K562 (cell line): ENCODE results near the gene FKBP1B. TPM values are rescaled to one million over a fixed set of nuclear protein-coding genes. Genes with fewer than 3 reads are reported as not detected.
A peak's percentile ranks its signal among the peaks of the same experiment; 100 is the strongest.

Experiments
- ELF1 ChIP-seq: fragments of 200-800 bp; sonication (Bioruptor generic); IDR thresholded peaks from 2 replicates; pipeline ENCODE4 v1.6.1; 2016; ENCODE audit warnings: missing genetic modification characterization, missing compliant biosample characterization
- TBP ChIP-seq: optimal IDR thresholded peaks from 2 replicates; pipeline ENCODE3; 2011; ENCODE audit warnings: low read depth, low read length, improper control_type of control experiment
- TEAD4 ChIP-seq, 2 experiments: sonication (generic) in 1 of 2; formaldehyde crosslinking in 1 of 2; IDR thresholded peaks; 2 replicates each; pipeline versions ENCODE4 v1.6.1 to v1.8.0; 2012 to 2022; ENCODE audit warnings: borderline replicate concordance in 1 of 2, inconsistent platforms in 1 of 2, low read length in 1 of 2, mild to moderate bottlenecking in 1 of 2, missing genetic modification reagents in 1 of 2
- polyA plus RNA-seq, 8 experiments: library from polyadenylated mRNA; depleted of rRNA in 4 of 8; stranded (reverse) in 5 of 8; unstranded in 3 of 8; fragments of >200 nt; fragmentation: Nextera tagmentation in 2 of 8; fragmentation: Illumina TruSeq in 1 of 8; extraction: Ambion mirVana in 2 of 8; extraction: Trizol in 1 of 8; gene quantifications; 2 replicates each; pipeline versions ENCODE4 v1.2.1 to v1.2.3, GENCODE V29; 2011 to 2014; ENCODE audit warnings: inconsistent platforms in 1 of 8, missing spikeins in 1 of 8
- total RNA-seq, 7 experiments: library from RNA; depleted of rRNA in 6 of 7; stranded (reverse); fragments of >200 nt in 6 of 7; fragmentation: Illumina TruSeq in 2 of 7; extraction: Trizol in 2 of 7; gene quantifications; 2 replicates each; pipeline versions ENCODE4 v1.2.1 to v1.2.3, GENCODE V29; 2011 to 2021; ENCODE audit warnings: low replicate concordance in 1 of 7
- TF ChIP-seq, protein P1 (sequence below): fragments of 450-650 bp; IDR thresholded peaks from 2 replicates; pipeline ENCODE4 v1.6.1; 2016; ENCODE audit warnings: mild to moderate bottlenecking, moderate library complexity
- TF ChIP-seq, protein P2 (sequence below): sonication (generic); formaldehyde crosslinking; IDR thresholded peaks from 2 replicates; pipeline ENCODE4 v1.8.0; 2023; ENCODE audit warnings: mild to moderate bottlenecking, missing genetic modification reagents
- TF ChIP-seq, protein P3 (sequence below): IDR thresholded peaks from 2 replicates; pipeline ENCODE4 v1.6.1; 2011; ENCODE audit not compliant: insufficient read length; ENCODE audit errors: extremely low read depth
- TF ChIP-seq, protein P4 (sequence below), 2 experiments: IDR thresholded peaks; 2 replicates each; pipeline ENCODE4 v1.6.1; 2011; ENCODE audit warnings: borderline replicate concordance in 1 of 2, control low read depth in 1 of 2, low read depth in 1 of 2, low read length in 1 of 2, mild to moderate bottlenecking in 1 of 2, mixed read lengths in 1 of 2, moderate library complexity in 1 of 2; ENCODE audit not compliant: insufficient read depth in 1 of 2, insufficient read length in 1 of 2, poor library complexity in 1 of 2, severe bottlenecking in 1 of 2; ENCODE audit errors: extremely low read depth in 1 of 2

The FKBP1B gene
- total and polyA plus RNA-seq, 9 of the 15 experiments (the other 6 are each of a cell fraction or from before 2014, with no cell fraction given): 0.58 to 9.4 (median 1.6) TPM

DNA sequence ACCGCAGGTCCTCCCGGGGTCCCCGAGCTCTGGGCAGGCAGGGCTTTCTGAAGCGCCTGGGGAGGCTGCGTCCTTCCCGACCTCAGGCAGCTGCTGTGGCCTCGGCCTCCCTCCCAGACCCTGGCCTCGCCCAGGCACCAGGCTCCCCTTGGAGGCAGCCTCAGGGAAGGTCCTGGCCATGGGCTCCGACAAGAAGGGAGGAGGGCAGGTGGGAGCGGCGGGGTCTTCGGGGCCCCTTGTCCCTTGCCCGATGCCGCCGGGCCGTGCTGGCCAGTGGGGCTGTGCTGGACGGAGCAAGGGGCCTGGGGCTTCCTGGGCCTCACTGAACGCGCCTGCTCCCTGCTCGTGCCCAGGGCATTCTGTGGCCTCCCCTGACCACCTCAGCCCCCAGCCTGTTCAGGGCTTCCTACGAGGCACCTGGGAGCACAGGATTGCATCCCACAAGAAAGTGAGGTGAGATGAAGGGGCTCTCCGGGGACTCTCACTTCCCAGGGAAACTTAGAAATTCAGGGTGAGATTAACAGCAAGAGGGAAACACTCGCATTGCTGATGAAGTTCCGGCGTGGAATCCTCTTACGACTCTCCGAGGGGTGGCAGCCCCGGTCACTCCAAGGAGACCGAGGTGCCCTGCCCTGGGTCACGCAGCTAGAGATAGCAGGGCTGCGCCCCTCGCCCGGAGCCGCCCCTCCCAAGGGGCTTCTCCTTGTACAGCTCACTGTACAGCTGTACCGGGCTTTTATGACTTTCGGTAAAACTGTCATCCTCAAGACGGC is 38.9 kb upstream of the FKBP1B start (continued):
- TF ChIP-seq, protein P1, sequence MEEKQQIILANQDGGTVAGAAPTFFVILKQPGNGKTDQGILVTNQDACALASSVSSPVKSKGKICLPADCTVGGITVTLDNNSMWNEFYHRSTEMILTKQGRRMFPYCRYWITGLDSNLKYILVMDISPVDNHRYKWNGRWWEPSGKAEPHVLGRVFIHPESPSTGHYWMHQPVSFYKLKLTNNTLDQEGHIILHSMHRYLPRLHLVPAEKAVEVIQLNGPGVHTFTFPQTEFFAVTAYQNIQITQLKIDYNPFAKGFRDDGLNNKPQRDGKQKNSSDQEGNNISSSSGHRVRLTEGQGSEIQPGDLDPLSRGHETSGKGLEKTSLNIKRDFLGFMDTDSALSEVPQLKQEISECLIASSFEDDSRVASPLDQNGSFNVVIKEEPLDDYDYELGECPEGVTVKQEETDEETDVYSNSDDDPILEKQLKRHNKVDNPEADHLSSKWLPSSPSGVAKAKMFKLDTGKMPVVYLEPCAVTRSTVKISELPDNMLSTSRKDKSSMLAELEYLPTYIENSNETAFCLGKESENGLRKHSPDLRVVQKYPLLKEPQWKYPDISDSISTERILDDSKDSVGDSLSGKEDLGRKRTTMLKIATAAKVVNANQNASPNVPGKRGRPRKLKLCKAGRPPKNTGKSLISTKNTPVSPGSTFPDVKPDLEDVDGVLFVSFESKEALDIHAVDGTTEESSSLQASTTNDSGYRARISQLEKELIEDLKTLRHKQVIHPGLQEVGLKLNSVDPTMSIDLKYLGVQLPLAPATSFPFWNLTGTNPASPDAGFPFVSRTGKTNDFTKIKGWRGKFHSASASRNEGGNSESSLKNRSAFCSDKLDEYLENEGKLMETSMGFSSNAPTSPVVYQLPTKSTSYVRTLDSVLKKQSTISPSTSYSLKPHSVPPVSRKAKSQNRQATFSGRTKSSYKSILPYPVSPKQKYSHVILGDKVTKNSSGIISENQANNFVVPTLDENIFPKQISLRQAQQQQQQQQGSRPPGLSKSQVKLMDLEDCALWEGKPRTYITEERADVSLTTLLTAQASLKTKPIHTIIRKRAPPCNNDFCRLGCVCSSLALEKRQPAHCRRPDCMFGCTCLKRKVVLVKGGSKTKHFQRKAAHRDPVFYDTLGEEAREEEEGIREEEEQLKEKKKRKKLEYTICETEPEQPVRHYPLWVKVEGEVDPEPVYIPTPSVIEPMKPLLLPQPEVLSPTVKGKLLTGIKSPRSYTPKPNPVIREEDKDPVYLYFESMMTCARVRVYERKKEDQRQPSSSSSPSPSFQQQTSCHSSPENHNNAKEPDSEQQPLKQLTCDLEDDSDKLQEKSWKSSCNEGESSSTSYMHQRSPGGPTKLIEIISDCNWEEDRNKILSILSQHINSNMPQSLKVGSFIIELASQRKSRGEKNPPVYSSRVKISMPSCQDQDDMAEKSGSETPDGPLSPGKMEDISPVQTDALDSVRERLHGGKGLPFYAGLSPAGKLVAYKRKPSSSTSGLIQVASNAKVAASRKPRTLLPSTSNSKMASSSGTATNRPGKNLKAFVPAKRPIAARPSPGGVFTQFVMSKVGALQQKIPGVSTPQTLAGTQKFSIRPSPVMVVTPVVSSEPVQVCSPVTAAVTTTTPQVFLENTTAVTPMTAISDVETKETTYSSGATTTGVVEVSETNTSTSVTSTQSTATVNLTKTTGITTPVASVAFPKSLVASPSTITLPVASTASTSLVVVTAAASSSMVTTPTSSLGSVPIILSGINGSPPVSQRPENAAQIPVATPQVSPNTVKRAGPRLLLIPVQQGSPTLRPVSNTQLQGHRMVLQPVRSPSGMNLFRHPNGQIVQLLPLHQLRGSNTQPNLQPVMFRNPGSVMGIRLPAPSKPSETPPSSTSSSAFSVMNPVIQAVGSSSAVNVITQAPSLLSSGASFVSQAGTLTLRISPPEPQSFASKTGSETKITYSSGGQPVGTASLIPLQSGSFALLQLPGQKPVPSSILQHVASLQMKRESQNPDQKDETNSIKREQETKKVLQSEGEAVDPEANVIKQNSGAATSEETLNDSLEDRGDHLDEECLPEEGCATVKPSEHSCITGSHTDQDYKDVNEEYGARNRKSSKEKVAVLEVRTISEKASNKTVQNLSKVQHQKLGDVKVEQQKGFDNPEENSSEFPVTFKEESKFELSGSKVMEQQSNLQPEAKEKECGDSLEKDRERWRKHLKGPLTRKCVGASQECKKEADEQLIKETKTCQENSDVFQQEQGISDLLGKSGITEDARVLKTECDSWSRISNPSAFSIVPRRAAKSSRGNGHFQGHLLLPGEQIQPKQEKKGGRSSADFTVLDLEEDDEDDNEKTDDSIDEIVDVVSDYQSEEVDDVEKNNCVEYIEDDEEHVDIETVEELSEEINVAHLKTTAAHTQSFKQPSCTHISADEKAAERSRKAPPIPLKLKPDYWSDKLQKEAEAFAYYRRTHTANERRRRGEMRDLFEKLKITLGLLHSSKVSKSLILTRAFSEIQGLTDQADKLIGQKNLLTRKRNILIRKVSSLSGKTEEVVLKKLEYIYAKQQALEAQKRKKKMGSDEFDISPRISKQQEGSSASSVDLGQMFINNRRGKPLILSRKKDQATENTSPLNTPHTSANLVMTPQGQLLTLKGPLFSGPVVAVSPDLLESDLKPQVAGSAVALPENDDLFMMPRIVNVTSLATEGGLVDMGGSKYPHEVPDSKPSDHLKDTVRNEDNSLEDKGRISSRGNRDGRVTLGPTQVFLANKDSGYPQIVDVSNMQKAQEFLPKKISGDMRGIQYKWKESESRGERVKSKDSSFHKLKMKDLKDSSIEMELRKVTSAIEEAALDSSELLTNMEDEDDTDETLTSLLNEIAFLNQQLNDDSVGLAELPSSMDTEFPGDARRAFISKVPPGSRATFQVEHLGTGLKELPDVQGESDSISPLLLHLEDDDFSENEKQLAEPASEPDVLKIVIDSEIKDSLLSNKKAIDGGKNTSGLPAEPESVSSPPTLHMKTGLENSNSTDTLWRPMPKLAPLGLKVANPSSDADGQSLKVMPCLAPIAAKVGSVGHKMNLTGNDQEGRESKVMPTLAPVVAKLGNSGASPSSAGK: peak; percentile 67; the same call in 1 of the 2 replicates
- TF ChIP-seq, protein P2, sequence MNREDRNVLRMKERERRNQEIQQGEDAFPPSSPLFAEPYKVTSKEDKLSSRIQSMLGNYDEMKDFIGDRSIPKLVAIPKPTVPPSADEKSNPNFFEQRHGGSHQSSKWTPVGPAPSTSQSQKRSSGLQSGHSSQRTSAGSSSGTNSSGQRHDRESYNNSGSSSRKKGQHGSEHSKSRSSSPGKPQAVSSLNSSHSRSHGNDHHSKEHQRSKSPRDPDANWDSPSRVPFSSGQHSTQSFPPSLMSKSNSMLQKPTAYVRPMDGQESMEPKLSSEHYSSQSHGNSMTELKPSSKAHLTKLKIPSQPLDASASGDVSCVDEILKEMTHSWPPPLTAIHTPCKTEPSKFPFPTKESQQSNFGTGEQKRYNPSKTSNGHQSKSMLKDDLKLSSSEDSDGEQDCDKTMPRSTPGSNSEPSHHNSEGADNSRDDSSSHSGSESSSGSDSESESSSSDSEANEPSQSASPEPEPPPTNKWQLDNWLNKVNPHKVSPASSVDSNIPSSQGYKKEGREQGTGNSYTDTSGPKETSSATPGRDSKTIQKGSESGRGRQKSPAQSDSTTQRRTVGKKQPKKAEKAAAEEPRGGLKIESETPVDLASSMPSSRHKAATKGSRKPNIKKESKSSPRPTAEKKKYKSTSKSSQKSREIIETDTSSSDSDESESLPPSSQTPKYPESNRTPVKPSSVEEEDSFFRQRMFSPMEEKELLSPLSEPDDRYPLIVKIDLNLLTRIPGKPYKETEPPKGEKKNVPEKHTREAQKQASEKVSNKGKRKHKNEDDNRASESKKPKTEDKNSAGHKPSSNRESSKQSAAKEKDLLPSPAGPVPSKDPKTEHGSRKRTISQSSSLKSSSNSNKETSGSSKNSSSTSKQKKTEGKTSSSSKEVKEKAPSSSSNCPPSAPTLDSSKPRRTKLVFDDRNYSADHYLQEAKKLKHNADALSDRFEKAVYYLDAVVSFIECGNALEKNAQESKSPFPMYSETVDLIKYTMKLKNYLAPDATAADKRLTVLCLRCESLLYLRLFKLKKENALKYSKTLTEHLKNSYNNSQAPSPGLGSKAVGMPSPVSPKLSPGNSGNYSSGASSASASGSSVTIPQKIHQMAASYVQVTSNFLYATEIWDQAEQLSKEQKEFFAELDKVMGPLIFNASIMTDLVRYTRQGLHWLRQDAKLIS (CRISPR knock-in tag): 0 out of 2 replicates have a peak, but pooled peaks have one; percentile 15
- TF ChIP-seq ELF1 (tag): 0 out of 2 replicates have a peak, but pooled peaks have one; percentile 1
- peak; percentile 5 for TF ChIP-seq TBP
- no peak for TF ChIP-seq TEAD4 (IDR thresholded peaks at IDR 0.05; ENCODE audit: low read length)
- TF ChIP-seq TEAD4 (CRISPR knock-in tag; IDR thresholded peaks at IDR 0.05; ENCODE audit: borderline replicate concordance): 0 out of 2 replicates have a peak, but pooled peaks have one; percentile 21
- TF ChIP-seq, protein P3, sequence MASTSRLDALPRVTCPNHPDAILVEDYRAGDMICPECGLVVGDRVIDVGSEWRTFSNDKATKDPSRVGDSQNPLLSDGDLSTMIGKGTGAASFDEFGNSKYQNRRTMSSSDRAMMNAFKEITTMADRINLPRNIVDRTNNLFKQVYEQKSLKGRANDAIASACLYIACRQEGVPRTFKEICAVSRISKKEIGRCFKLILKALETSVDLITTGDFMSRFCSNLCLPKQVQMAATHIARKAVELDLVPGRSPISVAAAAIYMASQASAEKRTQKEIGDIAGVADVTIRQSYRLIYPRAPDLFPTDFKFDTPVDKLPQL: no peak
- TF ChIP-seq, protein P4, sequence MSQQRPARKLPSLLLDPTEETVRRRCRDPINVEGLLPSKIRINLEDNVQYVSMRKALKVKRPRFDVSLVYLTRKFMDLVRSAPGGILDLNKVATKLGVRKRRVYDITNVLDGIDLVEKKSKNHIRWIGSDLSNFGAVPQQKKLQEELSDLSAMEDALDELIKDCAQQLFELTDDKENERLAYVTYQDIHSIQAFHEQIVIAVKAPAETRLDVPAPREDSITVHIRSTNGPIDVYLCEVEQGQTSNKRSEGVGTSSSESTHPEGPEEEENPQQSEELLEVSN (IDR thresholded peaks at IDR 0.05; ENCODE audit: borderline replicate concordance in 1 of 2, extremely low read depth in 1 of 2, insufficient read depth in 1 of 2, insufficient read length in 1 of 2, low read depth in 1 of 2, low read length in 1 of 2, poor library complexity in 1 of 2, severe bottlenecking in 1 of 2): peak; percentile 5 to 30
